OCI-M2 (cell line): ENCODE results near the gene PWWP2B.

Source experiments
- DNase-seq: peaks from one replicate; lab custom pipeline; 2025; ENCODE audit not compliant: unreplicated experiment; lab: John Stamatoyannopoulos, UW

The PWWP2B gene

DNA sequence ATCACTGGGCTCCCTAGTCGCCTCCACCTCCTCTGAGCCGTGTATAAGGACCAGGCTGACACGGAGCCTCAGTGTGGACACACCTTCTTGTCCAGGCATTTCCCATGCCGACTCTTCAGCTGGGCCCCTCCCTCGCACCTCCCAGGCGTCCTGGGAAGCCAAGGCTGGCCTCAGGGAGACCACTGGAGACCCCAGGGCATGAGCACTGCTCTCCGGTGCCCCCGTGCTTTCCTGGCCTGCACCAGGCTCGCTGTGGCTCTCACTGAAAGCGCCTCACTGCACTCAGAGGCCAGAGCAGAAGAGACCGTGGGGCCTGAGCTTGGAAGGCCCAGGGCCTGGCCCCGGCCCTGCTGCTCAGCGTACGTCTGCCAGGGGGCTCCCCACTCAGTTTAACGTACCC lies 33.6 kb upstream of the PWWP2B start:
- no peak for DNase-seq

- DNase-seq = no peak
Measured at GRCh38 chr10:132363921-132364593, 32.9 kb upstream of the PWWP2B start.

GRCh38 chr10:132364594-132364970 lies 32.4 kb upstream of the PWWP2B start:
- no peak for DNase-seq

DNA sequence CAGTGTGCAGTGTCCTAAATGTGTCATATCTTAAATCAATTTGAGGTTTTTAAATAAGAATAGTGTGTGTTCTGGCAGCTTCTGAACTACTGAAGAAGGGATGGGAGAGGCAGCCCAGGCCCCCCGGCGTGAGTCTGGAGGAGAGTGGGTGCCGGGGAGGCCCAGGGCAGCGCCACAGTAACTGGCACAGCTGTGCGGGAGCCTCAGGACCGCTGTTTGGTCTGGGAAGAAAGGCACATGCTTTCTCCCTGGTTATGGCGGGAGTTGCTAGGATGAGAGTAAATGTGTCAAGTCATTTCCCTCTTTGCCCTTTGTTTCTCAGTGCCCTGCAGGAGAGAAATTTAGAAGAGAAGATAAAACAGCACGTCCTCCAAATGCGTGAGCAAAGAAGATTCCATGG lies 31.9 kb upstream of the PWWP2B start:
- no peak for DNase-seq

DNA sequence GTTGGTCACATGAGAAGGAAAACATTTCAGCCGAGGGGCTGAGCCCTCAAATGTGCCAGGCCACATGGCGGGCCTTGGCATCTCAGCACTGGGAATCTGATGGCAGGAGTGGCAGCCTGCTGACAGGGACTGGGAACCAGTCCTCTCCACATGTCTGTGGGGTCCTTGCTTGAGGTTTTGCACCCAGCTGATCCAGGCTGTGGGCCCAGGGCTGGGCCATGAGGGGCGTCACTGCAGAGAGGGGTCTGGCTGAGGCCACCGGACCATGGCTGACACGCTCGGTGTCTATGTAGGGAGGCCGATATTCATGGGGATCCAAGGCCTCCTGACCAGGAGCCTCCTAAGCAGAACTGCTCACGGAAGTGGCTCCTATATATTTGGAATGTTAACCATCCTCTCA lies 31.0 kb upstream of the PWWP2B start:
- no peak for DNase-seq

DNA sequence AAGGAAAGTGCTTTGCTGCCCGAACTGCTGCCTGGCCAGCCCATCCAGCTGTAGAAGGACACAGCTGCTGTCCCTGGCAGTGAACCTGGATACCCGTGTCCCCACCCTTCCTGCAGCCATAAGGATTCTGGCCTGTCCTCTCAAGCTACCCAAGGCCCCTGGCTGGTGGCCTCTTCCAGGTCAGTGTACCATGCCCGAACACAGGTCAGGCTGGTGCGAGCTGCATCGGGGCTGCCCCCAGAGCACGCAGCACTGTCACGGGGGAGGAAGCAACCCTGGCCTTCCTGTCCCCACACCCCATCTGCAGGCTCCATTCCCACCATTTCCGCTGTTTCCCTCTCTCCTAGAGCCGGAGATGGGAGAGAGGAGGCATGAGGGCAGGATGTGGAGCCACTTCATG lies 30.5 kb upstream of the PWWP2B start:
- no peak for DNase-seq

GRCh38 chr10:132368391-132368790 lies 28.6 kb upstream of the PWWP2B start:
- no peak for DNase-seq

DNA sequence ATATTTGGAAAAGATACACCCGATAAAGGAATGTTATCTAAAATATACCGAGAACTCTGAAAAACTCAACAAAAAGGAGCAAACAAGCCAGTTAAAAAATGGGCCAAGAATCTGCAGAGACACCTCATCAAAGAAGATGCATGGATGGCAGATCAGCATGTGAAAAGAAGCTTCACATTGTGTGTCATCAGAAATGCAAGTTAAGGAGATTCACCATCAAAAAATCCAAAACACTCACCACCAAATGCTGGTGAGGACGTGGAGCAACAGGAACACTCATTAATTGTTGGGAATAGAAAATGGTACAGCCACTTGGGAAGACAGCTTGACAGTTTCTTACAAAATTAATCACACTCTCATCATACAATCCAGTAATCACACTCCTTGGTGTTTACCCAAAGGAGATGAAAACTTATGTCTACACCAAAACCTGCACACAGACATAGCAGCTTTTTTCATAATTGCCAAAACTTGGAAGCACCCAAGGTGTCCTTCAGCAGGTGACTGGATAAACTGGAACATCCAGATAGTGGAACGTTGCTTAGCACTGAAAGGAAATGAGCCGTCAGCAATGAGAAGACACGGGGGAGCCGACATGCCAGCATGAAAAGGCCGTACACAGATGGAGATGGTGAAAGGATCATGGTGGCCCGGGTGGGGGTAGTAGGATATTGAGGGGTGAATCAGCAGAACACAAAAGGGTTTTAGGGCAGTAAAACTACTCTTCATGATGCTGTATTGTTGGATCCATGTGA lies 27.9 kb upstream of the PWWP2B start:
- no peak for DNase-seq

DNA sequence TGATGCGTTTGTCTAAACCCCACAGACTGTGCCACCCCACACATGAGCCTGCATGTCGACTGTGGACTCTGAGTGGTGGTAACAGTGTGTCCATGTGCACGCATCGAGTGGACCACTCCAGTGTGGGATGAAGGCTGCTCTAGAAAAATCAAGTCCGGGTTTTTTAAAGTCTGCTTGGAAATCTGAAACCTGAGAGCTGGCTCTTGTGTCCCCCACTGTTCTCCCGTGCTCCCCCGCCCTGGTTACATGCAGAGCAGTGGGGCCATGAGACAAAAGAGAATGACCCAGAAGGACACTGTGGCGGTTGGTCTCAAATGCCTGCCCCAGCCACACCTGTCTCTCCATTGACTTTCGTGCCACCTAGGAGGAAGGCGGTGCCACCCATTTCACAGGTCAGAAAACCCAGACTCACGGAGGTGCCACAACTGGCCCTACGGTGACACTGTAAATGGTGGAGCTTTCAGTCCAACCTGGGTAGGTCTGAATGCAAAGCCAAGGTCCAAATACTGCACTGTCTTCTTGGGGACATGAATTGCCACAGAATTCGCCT lies 27.3 kb upstream of the PWWP2B start:
- DNase-seq = no peak

- DNase-seq = no peak
Measured at GRCh38 chr10:132370426-132371340, 26.3 kb upstream of the PWWP2B start.

GRCh38 chr10:132371641-132372081 lies 25.3 kb upstream of the PWWP2B start:
- no peak for DNase-seq

GRCh38 chr10:132372516-132373095 lies 24.4 kb upstream of the PWWP2B start:
- DNase-seq = no peak

DNA sequence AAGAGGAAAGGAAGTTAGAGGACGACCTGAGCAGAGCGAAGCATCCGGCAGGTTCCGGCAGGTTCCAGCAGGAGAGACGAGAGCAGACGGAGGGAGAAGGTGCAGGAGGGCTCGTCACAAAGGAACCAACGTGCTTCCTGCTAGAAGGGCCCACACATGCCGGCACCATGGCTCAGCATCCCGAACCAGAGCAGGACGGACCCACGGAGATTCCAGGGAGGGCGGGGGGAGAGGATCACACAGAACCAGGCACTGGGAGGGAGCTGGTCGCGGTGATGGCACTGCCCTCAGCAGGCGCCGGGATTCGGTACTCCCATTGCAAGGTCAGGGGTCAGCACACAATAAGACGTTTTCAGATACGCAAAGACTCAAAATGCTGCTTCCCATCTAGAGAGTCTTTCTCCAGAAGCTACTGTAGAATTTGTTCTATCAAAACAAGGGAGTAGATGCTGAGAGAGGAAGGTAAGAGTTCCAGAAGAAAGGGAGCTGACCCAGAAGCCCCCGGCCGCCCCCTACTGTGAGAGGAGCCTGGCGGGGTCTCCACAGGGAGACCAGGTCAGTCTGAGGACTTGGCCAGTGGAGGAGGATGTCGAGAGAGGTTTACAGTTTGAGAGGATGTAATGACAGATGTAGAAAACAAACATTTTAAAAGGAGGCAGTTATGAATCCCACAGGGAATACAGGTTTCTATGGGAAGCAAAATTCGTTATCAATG lies 23.6 kb upstream of the PWWP2B start:
- DNase-seq = no peak

- no peak for DNase-seq
Measured at GRCh38 chr10:132374176-132374575, 22.8 kb upstream of the PWWP2B start.

DNA sequence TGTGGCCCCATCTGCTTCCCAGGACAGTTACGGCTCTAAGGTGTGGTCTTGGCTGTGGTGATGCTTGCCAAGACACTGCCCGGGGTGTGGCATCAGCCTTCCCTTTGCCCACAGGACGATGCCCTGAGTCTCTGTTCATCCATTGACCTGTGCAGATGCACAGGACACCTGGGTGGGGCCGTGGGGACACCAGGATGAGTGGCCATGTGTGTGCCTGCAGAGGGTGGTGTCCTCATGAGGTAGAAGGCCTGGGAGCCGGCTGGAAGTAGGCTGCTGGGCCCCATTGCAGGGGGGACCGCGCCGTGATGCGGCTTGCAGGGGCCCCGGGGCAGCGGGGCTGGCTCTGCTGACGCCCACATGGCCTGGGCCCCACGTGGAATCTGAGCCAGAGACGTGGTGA lies 22.4 kb upstream of the PWWP2B start:
- DNase-seq = no peak

GRCh38 chr10:132375116-132375794 lies 21.7 kb upstream of the PWWP2B start:
- DNase-seq = no peak

GRCh38 chr10:132375795-132376297 lies 21.2 kb upstream of the PWWP2B start:
- no peak for DNase-seq

GRCh38 chr10:132376394-132376851 lies 20.6 kb upstream of the PWWP2B start:
- no peak for DNase-seq

DNA sequence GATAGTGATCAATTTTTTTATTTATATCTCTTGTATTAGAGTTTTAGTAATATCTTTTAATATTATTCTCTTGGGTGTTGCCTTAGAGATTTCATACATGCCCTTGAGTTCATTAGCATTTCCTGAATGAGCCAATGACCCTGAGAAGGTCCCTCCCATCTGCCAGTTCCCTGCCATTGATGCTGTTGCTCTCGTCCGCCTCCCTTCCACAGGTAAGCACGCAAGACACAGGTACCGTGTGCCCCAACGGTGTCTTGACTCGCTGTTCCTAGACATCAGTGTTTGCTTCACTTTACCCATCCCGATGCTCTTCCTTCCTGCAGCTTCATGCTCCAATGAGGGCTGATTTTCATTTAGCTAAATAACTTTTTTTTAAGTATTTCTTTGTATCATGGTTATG lies 19.7 kb upstream of the PWWP2B start:
- no peak for DNase-seq
